Endothelial cell of umbilical vein (primary cell): ENCODE results near the gene TRIM25. TPM values are rescaled to one million over a fixed set of nuclear protein-coding genes. Genes with fewer than 3 reads are reported as not detected.
A peak's percentile ranks its signal among the peaks of the same experiment; 100 is the strongest.

Experiments used
- BruUV-seq: library from RNA; stranded (reverse); fragments of 400-500 nt; replicated peaks from 2 replicates; lab custom pipeline; 2021; lab: Mats Ljungman, UMichigan
- CTCF ChIA-PET: fragments of 300-600, 350-600 bp; sonication (Branson Sonifier 250); formaldehyde crosslinking; loops from one replicate; lab custom pipeline; 2021; ENCODE audit warnings: antibody characterized with exemption, inconsistent platforms; lab: Charles Lee
- POLR2A ChIA-PET: fragments of 300-600, 350-600 bp; sonication (Branson Sonifier 250); formaldehyde crosslinking; loops from one replicate; lab custom pipeline; 2021; ENCODE audit warnings: antibody characterized with exemption, inconsistent platforms; lab: Charles Lee
- DNase-seq: peaks from one replicate; pipeline ENCODE4 v3.0.0-alpha.2; 2011; ENCODE audit warnings: low read depth, low spot score
- FAIRE-seq: peaks from 2 replicates; lab custom pipeline; 2011; peaks lifted over from hg19 to GRCh38; lab: Jason Lieb, UNC
- H2AFZ ChIP-seq: 2 replicates; pipeline ENCODE4 v1.6.0; 2012; ENCODE audit warnings: low read depth, low read length, control low read depth, inconsistent platforms
- H3K27ac ChIP-seq: 2 replicates; pipeline ENCODE4 v1.5.1; 2011; ENCODE audit warnings: low read depth, mild to moderate bottlenecking, control low read depth, low read length, moderate library complexity; ENCODE audit not compliant: insufficient read depth
- H3K27me3 ChIP-seq, 2 experiments: 2 replicates each; pipeline versions ENCODE4 v1.6.0 to v1.6.1; 2011; ENCODE audit warnings: low read length in 2 of 2, mixed read lengths in 1 of 2; ENCODE audit not compliant: control insufficient read depth in 2 of 2, insufficient read depth in 2 of 2
- H3K36me3 ChIP-seq, 2 experiments: 2 replicates in 1 of 2; 3 replicates in 1 of 2; pipeline ENCODE4 v1.5.1; 2011; ENCODE audit warnings: low read length in 2 of 2, mild to moderate bottlenecking in 1 of 2, moderate library complexity in 1 of 2; ENCODE audit not compliant: control insufficient read depth in 2 of 2, insufficient read depth in 2 of 2; ENCODE audit errors: extremely low read depth in 1 of 2
- H3K4me1 ChIP-seq: 3 replicates; pipeline ENCODE4 v1.5.1; 2011; ENCODE audit warnings: mild to moderate bottlenecking, low read length; ENCODE audit not compliant: control insufficient read depth, insufficient read depth; ENCODE audit errors: extremely low read depth
- H3K4me2 ChIP-seq: 2 replicates; pipeline ENCODE4 v1.6.1; 2011; ENCODE audit warnings: low read length, control low read depth, mixed read lengths; ENCODE audit not compliant: insufficient read depth
- H3K4me3 ChIP-seq, 3 experiments: fragments of 200-600 bp in 1 of 3; sonication (generic), shearing (Covaris generic) in 1 of 3; replicated peaks in 1 of 3; 2 replicates each; pipeline ENCODE4 v1.5.1; 2011 to 2016; ENCODE audit warnings: control low read depth in 3 of 3, low read length in 3 of 3, mild to moderate bottlenecking in 2 of 3, inconsistent platforms in 1 of 3, low read depth in 1 of 3, moderate library complexity in 1 of 3; ENCODE audit not compliant: insufficient read depth in 1 of 3
- H3K79me2 ChIP-seq: 2 replicates; pipeline ENCODE4 v1.6.0; 2012; ENCODE audit warnings: low read length, inconsistent platforms; ENCODE audit not compliant: control insufficient read depth, insufficient read depth
- H3K9ac ChIP-seq: replicated peaks from 2 replicates; pipeline ENCODE3; 2011; ENCODE audit warnings: low read length, control low read depth; ENCODE audit not compliant: insufficient read depth; ENCODE audit errors: extremely low read depth
- H3K9me1 ChIP-seq: replicated peaks from 3 replicates; pipeline ENCODE4 v1.6.0; 2011; ENCODE audit warnings: mild to moderate bottlenecking, low read length; ENCODE audit not compliant: control insufficient read depth, insufficient read depth; ENCODE audit errors: extremely low read depth
- H3K9me3 ChIP-seq: replicated peaks from 2 replicates; pipeline ENCODE4 v1.5.1; 2012; ENCODE audit warnings: low read length, inconsistent platforms; ENCODE audit not compliant: control insufficient read depth, insufficient read depth
- H4K20me1 ChIP-seq: replicated peaks from 2 replicates; pipeline ENCODE3; 2011; ENCODE audit warnings: mild to moderate bottlenecking, low read length; ENCODE audit not compliant: control insufficient read depth, insufficient read depth; ENCODE audit errors: extremely low read depth
- CTCF ChIP-seq, 2 donors: IDR thresholded peaks; 1 replicate in 1 of 2; 2 replicates in 1 of 2; pipeline ENCODE4 v1.5.1; 2011; ENCODE audit warnings: low read length in 2 of 2, mild to moderate bottlenecking in 2 of 2, moderate library complexity in 2 of 2, control low read depth in 1 of 2, inconsistent platforms in 1 of 2, low read depth in 1 of 2; ENCODE audit not compliant: insufficient read depth in 1 of 2; ENCODE audit errors: extremely low read depth in 1 of 2
- EZH2 ChIP-seq: IDR thresholded peaks from 2 replicates; pipeline ENCODE4 v1.6.1; 2012; ENCODE audit warnings: borderline replicate concordance, low read depth, mild to moderate bottlenecking, moderate library complexity, low read length, inconsistent platforms; ENCODE audit not compliant: severe bottlenecking
- FOS ChIP-seq: IDR thresholded peaks from 2 replicates; pipeline ENCODE4 v1.6.1; 2011; ENCODE audit warnings: mild to moderate bottlenecking, low read length, moderate library complexity, borderline replicate concordance; ENCODE audit not compliant: insufficient read depth
- GATA2 ChIP-seq: IDR thresholded peaks from 2 replicates; pipeline ENCODE4 v1.7.0; 2011; ENCODE audit warnings: low read depth, mild to moderate bottlenecking, moderate library complexity, mixed read lengths, low read length; ENCODE audit not compliant: insufficient read length, insufficient read depth
- JUN ChIP-seq: IDR thresholded peaks from 2 replicates; pipeline ENCODE4 v1.6.1; 2011; ENCODE audit warnings: borderline replicate concordance, low read depth; ENCODE audit not compliant: insufficient read length, insufficient read depth
- MYC ChIP-seq: IDR thresholded peaks from one replicate; pipeline ENCODE4 v1.6.1; 2011; ENCODE audit warnings: mild to moderate bottlenecking, low read depth, low read length
- POLR2A ChIP-seq: IDR thresholded peaks from 2 replicates; pipeline ENCODE4 v1.6.1; 2012; ENCODE audit warnings: low read depth, mild to moderate bottlenecking, control low read depth, low read length
- POLR2AphosphoS5 ChIP-seq: IDR thresholded peaks from 2 replicates; pipeline ENCODE4 v1.6.1; 2012; ENCODE audit warnings: low read depth, mild to moderate bottlenecking, control low read depth, low read length, moderate library complexity; ENCODE audit not compliant: insufficient read depth
- dilution Hi-C: fragments of 300-500 bp; cut with MboI; formaldehyde crosslinking; loops from one replicate; pipeline ENCODE4 v1.15.0; 2019; ENCODE audit warnings: low sequenced_read_pairs; ENCODE audit not compliant: extremely low pct_ligation_motif_present
- intact Hi-C: fragments of 100-400 bp; cut with micrococcal nuclease; formaldehyde crosslinking; loops from one replicate; pipeline ENCODE4 v1.10.0; 2022
- polyA plus RNA-seq, 4 experiments: library from polyadenylated mRNA; depleted of rRNA in 3 of 4; stranded (reverse) in 3 of 4; unstranded in 1 of 4; fragments of >200 nt; gene quantifications; 2 replicates each; pipeline versions ENCODE4 v1.2.1 to v1.2.3, GENCODE V29; 2011 to 2012; ENCODE audit warnings: missing spikeins in 1 of 4
- total RNA-seq: library from RNA; stranded (reverse); gene quantifications from 2 replicates; pipeline ENCODE4 v1.2.3, GENCODE V29; 2021
- TF ChIP-seq, protein P1 (sequence below): IDR thresholded peaks from 2 replicates; pipeline ENCODE4 v1.6.1; 2011; ENCODE audit not compliant: insufficient read depth, insufficient read length

Gene TRIM25
- total and polyA plus RNA-seq, 2 donors (not counting 3 experiments of a cell fraction or from before 2014, with no cell fraction given): 42.8 to 98.4 TPM

DNA sequence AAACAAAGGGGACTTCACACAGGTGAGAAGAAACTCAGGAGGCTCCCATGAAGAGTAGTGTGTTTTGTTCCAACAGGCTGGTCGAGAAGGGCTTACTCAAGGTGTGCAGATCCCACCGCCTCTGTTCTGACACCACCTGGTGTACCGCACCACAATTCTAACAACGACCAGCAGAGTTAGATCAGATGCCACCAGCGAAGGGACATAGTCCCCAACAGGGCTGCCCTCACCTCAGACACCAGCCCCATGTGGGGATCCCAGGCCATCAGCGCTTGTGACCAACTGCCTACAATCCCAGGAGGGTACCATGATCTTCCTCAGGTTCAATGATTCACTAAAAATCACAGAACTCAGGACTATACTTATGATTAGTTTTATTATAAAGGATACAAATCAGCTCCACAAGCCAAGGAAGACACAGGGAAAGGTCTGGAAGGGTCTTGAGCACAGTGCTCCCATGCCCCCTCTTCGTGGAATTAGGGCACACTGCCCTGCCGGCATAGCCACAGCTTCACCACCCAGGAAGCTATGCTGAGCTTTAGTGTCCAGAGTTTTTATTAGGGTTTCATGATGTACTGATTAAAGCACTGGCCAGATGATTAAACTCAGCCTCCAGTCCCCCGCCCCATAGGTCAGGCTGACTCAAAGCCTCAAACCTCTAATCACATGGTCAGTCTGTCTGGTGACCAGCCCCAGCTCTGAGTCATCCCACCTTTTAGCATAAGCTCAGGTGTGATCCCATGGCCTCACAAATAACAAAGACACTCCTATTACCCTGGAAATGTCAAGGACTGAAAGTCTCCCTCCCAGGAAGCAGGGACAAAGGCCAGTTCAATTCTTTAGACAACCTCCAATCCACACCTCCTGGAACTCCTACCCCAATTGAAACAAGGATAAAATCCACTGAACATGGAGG is 26.0 kb downstream of the TRIM25 start:
- no peak for FAIRE-seq
- Histone ChIP-seq H3K79me2 (no peaks in the 10 kb centered on the region), H3K4me2 (no peak overlapping the region), H3K9me1 (no peaks in the 10 kb centered on the region), H2AFZ (no peak overlapping the region), H3K27me3 (no peaks in the 10 kb centered on the region), H3K9me3 (peaks cover 2% of the 10 kb centered on the region), H3K27ac (no peak overlapping the region), H3K4me3 (no peak overlapping the region), H4K20me1 (no peaks in the 10 kb centered on the region), H3K36me3 (peaks cover 0 to 26% of the 10 kb centered on the region in 2 experiments), H3K9ac (no peak overlapping the region), H3K4me1 (no peaks in the 10 kb centered on the region)
- BruUV-seq: TSS peak; percentile 18
- intact Hi-C loops: no loop called here
- no peak for DNase-seq
- ChIA-PET CTCF (interaction anchor here (4.3 kb wide), 1 partner anchor 69 kb away, joined by 20 read pairs; no protein-coding TSS in a partner anchor), POLR2A (no interaction called here)
- dilution Hi-C loops: no loop called here
- TF ChIP-seq, protein P1, sequence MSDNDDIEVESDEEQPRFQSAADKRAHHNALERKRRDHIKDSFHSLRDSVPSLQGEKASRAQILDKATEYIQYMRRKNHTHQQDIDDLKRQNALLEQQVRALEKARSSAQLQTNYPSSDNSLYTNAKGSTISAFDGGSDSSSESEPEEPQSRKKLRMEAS: no peak
- TF ChIP-seq FOS (no peak), GATA2 (no peak)

- ChIA-PET POLR2A (no interaction called here), CTCF (no interaction called here)
- Histone ChIP-seq H3K9me1 (no peaks in the 10 kb centered on the region), H3K36me3 (peaks cover 0 to 23% of the 10 kb centered on the region in 2 experiments), H3K27me3 (no peaks in the 10 kb centered on the region), H3K9ac (no peak overlapping the region), H2AFZ (no peak overlapping the region), H3K27ac (no peak overlapping the region), H4K20me1 (no peaks in the 10 kb centered on the region), H3K9me3 (peaks cover 2% of the 10 kb centered on the region), H3K4me2 (no peak overlapping the region), H3K79me2 (no peaks in the 10 kb centered on the region), H3K4me3 (no peak overlapping the region), H3K4me1 (no peaks in the 10 kb centered on the region)
- intact Hi-C loops: no loop called here
- dilution Hi-C loops: no loop called here
- TF ChIP-seq POLR2AphosphoS5: no peak
- no peak for TF ChIP-seq JUN
- TF ChIP-seq EZH2: no peak
- no peak for TF ChIP-seq CTCF (IDR thresholded peaks at IDR 0.05; ENCODE audit: extremely low read depth in 1 of 2, insufficient read depth in 1 of 2, low read depth in 1 of 2, low read length in 2 of 2)
- TF ChIP-seq MYC: no peak
- TF ChIP-seq FOS: no peak
- TF ChIP-seq GATA2: no peak
- TF ChIP-seq POLR2A: no peak
- no peak for FAIRE-seq
- no peak for DNase-seq
- no TSS peak for BruUV-seq
Observed at GRCh38 chr17:56887105-56887504, 26.7 kb downstream of the TRIM25 start.
